Measurements from ENCODE around the gene EPHA1.
"Not testable (repeated sequence)": the region's sequence is repeated elsewhere in the genome, so short reads cannot be mapped to it uniquely, and the experiment has no call there.

Gene EPHA1

DNA sequence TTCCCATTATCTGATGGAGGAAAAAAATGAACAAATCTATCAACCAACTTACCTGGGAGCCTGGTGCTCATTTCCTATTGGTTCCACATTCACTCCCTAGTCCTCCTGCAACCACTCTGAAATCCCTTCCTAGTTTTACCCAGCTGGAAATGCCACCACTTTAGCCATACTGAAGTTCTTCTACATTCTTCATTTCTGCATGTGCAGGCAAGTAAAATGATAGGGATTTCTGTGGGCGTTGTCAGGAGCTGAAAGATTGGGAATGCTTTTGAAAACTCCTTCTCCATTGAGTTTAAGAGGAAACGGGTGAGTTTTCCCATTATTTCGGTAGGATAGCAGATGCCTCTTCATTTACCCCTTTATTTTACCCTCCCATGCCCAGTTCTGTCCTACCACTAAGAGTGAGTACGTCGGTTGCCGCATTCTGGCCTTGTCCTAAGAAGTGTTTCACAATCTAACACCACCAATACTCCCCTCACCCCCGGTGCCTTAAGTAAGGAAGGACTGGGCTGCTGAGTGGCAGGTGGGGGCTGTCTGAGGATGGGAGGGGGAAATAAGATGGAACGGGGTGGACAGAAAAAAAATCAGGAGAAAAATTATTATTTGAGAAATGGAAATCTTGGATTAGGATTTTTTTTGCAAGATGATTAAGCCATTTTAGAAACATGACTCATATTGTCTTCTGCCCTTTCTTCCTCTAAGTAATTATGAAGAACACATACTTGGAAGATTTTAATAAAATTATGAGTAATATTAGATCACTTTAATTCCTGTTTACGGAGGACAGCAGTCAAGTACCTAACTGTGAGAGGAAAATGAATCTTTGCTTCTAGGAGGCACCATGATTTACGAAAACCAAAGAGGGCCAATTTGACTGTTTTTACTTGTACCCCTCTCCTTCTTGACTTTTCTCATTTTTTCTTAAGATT, 21.4 kb upstream of the EPHA1 start:
- no peak for DNase-seq (ENCODE audit: low spot score)

DNA sequence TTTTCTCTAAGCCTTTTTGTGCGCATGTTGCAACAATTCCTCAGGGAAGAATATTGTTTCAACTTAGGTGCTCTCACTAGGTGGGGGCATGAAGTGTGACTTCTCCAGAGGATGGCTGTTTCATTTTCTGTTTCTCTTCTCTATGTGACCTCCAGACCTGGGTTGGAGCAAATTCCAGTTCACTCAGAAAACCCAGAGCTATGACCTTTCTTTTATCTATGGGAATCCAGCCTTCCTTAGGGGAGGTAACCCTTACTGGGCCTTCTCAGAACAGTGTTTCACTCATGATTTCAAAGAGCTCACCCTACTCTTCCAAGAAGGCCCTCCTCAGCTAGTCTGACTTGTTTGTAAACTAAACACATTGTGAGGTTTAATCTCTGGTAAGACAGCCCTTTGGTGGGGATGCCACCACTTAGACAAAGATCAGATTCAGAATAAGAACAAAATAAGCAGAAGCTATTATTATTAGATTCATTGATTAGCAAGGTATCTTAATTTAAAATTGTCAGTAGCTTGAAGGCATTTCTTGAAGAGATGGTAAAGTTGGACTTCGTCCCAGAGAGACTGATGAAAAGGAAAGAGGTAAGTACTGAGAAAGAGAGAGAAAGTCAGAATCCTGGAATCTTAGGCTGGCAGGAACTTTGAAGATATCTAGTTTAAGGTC, 18.0 kb upstream of the EPHA1 start:
- no peak for DNase-seq (ENCODE audit: low spot score)

DNA sequence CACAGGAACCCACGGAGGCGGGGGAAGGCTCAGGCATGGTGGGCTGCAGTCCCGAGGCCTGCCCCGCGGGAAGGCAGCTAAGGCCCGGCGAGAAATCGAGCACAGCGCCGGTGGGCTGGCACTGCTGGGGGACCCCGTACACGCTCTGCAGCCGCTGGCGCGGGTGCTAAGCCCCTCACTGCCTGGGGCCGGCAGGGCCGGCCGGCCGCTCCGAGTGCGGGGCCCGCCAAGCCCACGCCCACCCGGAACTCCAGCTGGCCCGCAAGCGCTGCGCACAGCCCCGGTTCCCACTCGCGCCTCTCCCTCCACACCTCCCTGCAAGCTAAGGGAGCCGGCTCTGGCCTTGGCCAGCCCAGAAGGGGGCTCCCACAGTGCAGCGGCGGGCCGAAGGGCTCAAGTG, 15.8 kb upstream of the EPHA1 start:
- not testable (repeated sequence) for DNase-seq (ENCODE audit: low spot score)

DNA sequence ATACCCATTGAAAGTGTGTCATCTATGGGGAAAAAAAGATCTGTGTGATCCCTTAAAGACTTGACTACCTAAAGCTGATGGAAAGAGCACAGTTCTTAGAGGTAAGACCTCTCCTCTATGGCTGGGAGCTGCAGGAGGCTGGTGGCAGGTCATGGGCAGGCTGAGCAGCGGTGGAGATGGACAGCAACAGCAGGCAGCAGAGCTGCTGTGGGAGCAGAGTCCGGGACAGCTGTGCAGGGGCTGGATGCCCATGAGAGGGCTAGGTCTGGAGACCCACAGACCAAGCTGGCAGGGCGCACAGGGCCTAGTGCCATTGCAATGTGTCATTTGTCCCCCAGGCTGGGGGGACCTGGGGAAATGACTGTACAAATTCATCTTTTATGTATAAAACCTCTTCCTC, 13.4 kb upstream of the EPHA1 start:
- no peak for DNase-seq (ENCODE audit: low spot score)

DNA sequence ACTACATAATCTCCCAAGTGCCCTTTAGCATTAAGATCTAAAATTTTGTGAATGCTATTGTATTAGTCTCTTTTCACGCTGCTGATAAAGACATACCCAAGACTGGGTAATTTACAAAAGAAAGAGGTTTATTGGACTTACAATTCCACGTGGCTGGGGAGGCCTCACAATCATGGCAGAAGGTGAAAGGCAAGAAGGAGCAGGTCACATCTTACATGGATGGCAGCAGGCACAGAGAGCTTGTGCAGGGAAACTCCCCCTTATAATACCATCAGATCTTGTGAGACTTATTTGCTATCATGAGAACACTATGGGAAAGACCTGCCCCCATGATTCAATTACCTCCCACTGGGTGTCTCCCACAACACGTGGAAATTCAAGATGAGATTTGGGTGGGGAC, 12.0 kb upstream of the EPHA1 start:
- not testable (repeated sequence) for DNase-seq (ENCODE audit: low spot score)

DNA sequence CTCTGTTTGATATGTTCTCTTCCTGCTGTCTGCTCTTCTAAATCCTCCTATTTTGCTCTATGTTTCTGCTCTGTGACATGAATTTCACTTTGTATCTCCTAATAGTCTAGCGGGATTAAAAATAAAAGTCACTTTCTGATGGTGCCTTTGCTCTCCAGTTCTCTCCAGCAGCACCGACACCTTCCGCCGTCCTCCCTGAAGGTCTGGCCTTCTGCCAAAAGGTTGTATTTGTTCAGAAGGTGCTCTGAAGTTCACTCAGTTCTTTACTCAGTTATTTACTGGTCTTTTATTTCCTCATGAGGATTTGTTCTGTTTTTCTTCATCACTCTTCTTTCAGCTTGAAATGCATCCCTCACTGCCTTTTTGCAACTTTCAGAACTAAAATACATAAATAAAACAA, 11.2 kb upstream of the EPHA1 start:
- no peak for DNase-seq (ENCODE audit: low spot score)

GRCh38 chr7:143418681-143419458, 10.2 kb upstream of the EPHA1 start:
- no peak for DNase-seq (ENCODE audit: low spot score)

GRCh38 chr7:143417734-143418383, 9.2 kb upstream of the EPHA1 start:
- no peak for DNase-seq (ENCODE audit: low spot score)

DNA sequence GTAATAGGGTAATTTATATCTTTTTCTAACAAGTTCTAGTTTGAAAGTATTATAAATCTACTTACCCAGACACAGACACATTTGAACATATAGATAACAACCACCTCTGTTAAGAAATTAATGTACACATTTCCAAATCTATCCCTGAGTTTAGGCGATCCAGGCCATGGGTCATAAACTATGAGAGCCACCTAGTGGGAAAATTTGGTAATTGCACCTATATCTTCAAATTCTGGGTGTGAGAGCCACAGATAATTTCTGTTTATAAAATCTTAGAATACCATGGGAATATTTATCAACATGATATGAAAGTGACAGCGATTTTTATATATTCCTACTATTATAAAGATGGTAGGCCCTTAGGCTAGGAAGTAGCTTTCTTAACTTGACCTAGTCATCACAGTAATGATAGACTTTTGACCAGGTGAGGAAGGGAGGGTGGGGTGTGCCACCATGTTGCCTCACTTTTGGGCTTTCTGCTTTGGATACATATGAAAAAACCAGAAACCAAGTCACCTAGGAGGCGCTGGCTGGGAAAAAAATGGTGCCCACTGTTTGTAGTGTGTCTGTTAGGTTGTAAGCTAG, 8.0 kb upstream of the EPHA1 start:
- peak; percentile 89 for DNase-seq (ENCODE audit: low spot score)

DNA sequence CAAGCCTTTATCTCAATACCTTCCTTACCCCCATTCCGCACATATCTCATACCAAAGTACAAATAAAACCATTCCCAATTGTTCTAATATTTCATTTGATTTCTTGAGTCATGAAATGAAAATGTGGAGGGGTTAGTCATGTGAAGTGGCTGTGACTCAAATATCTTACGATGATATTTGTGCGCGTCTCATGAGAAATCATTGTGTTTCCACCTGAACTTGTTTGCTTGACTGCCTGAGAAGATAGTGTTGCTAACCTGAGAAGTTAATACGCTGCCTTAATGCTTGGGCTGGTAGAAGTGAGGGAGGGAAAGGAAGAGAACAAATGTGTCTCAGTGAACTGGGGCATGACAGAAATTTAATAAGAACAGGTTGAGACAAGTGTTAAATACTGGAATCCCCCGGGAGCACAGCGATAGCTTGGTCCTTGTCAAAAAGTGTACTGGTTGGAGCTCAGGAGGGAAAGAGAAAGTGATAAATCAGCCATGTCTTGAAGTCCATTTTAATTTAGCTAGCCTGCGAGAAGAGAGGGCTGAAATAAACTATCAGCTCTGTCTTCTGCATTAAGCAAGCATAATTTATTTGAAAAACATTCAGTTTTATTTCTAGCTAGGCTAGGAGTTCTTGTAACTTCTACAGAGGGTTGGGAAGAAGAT, 7.2 kb upstream of the EPHA1 start:
- no peak for DNase-seq (ENCODE audit: low spot score)

DNA sequence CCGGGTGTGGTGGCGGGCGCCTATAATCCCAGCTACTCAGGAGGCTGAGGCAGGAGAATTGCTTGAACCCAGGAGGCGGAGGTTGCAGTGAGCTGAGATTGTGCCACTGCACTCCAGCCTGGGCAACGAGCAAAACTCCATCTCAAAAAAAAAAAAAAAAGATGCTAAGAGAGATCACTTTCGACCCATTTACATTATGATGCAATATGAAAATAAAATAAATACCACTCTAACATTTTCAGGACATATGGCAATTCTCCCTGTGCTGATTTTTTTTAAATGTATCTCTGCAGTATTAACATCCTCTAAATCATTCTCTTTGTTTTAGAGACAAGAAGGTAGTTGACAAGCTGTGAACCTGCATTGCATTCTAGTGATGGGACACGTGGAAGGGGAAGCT, 6.6 kb upstream of the EPHA1 start:
- DNase-seq (ENCODE audit: low spot score) = not testable (repeated sequence)

DNA sequence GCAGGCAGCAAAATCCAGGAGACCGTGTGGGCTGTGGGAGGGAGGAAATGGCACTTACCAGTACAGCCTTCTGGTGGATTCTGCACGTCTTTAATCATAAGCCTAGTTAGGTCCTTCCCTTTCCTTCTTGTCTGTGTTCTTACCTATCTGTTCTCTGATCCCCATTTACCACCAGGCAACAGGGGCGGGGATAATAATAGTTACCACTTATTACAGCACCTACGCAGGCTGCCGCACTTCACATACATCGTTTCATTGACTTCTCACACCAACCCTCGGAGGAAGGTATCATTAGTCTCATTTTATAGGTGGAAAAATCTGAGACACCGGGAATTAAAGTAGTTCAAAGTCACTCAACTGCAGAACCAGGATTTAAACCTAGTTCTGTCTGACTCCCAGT, 4.5 kb upstream of the EPHA1 start:
- no peak for DNase-seq (ENCODE audit: low spot score)

DNA sequence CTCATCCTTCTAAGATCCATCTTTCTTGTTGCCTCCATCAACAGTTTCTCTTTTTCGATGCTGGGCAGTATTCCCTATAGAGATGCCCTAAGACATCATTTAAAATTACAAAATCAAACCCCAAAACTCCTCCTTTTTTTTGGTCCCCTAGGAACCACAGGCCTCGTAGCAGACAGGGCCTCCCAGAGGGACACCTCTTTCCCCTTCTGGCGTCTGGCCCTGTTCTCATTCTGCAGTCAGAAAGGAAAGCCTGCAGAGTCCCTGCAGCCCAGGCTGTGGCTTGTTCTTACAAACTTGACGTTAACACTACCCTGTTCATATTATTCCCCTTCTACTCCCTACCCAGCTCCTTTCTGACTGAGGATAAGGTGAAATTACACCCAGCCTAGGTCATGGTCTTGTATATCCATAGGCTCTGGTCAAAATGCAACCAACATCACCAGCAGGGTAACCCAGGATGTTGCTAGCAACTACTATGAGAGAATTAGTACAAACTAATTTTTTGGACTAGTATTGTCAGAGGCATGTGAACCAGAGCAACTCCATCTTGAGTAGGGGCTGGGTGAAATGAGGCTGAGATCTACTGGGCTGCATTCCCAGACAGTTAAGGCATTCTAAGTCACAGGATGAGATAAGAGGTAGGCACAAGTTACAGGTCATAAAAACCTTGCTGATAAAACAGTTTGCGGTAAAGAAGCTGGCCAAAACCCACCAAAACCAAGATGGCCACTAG, 3.5 kb upstream of the EPHA1 start:
- no peak for DNase-seq (ENCODE audit: low spot score)

GRCh38 chr7:143410521-143411004, 1.9 kb upstream of the EPHA1 start:
- DNase-seq (ENCODE audit: low spot score) = no peak

GRCh38 chr7:143408252-143408685, 387 bp downstream of the EPHA1 start:
- DNase-seq (ENCODE audit: low spot score) = no peak

- DNase-seq (ENCODE audit: low spot score) = no peak
These were observed 1.1 kb downstream of the EPHA1 start for GRCh38 chr7:143407287-143408251.

DNA sequence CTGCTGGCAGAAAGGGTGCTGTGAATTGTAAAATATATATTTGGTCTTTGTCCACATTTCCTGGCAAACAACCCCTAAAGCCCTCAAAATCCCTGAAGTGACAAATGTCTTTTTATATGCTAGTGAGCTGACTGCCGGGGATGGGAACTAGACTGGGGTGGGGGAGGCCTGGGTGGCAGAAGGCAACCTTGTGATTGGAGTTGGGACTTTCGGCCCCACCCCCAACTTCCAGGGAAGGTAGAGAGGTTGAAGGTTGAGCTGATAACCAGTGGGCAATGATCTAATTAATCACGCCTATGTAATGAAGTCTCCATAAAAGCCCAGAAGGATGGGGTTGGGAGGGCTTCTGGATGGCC, 2.7 kb downstream of the EPHA1 start:
- DNase-seq (ENCODE audit: low spot score) = no peak

- DNase-seq (ENCODE audit: low spot score) = no peak
These were observed 3.3 kb downstream of the EPHA1 start for GRCh38 chr7:143405173-143406001.
